HPDE6-E6E7 (cell line): ENCODE data around the gene AJAP1.

ENCODE experiments used
- DNase-seq: peaks from one replicate; pipeline ENCODE4 v3.0.0; 2011; ENCODE audit warnings: missing footprints; ENCODE audit errors: extremely low spot score

The AJAP1 gene

DNA sequence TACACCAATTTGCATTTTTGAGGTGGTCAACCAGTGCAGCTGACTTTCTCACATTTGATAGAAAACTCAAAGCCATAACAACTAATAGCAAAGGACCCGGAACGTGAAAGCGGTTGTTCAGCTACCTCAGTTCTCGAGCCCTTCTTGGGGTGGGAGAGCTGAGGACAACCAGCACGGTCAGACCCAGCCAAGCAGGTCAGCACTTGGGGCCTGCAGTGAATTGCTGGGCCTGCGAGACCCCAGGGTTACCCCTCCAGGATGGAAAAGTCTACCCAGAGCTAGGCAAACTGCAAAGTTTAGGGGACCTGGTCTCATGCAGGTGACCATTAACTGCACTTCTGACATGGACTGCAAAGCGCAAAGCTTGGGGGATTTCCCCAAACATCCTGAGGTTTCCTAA lies 23.8 kb upstream of the AJAP1 start:
- DNase-seq, result no peak

DNA sequence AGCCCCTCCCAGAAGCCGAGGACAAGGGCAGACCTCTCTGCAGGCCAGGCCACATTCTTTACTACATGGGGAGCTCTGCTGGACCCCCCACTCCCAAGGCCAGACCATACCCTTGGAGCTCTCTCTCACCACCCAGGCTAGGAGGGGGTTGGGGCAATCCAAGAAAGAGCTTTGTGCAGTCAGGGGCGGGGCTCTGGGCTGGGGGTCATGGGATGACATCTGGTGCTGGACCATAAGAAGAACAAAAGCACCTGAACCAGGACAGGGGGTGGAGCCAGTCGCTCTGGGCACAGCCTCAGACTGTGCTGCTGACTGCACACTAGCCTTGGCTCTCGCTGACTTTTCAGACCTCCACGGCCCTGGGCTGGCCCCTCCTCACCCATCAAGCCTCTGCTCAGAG lies 23.1 kb upstream of the AJAP1 start:
- DNase-seq, result no peak

GRCh38 chr1:4633346-4633745 lies 21.1 kb upstream of the AJAP1 start:
- DNase-seq, result no peak

DNA sequence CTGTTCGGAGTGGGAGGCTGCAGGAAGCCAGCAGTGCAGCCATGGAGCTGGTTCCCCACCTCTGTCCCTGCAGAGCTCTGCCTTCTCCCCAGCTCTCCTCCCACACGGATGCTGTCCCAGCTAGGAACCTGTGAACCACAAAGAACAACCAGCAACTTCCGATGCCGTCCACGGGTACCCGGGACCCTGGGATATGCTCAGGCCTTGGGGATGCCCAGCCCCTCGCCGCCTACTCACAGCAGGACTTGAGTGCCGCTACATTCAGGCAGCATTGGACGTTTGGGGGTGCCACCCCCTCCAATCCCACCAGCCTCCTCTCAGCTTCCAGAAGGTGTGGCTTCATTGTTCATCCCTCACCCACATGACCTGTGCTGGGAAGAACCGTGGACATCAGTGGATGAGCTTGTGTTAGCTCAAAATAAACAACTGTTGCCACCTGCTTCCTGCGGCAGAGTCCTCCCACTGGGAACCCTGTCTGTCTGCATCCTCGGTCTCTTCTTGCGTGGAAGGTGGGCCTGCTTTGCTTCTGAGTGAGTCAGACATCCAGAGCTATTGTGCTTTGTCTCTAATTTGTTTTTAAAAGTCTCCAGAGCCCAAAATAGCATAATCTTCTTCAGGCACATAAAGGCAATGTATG lies 20.1 kb upstream of the AJAP1 start:
- no peak for DNase-seq

- DNase-seq, result no peak
These were observed 19.5 kb upstream of the AJAP1 start for GRCh38 chr1:4634793-4635406.

GRCh38 chr1:4636186-4636585 lies 18.2 kb upstream of the AJAP1 start:
- no peak for DNase-seq

DNA sequence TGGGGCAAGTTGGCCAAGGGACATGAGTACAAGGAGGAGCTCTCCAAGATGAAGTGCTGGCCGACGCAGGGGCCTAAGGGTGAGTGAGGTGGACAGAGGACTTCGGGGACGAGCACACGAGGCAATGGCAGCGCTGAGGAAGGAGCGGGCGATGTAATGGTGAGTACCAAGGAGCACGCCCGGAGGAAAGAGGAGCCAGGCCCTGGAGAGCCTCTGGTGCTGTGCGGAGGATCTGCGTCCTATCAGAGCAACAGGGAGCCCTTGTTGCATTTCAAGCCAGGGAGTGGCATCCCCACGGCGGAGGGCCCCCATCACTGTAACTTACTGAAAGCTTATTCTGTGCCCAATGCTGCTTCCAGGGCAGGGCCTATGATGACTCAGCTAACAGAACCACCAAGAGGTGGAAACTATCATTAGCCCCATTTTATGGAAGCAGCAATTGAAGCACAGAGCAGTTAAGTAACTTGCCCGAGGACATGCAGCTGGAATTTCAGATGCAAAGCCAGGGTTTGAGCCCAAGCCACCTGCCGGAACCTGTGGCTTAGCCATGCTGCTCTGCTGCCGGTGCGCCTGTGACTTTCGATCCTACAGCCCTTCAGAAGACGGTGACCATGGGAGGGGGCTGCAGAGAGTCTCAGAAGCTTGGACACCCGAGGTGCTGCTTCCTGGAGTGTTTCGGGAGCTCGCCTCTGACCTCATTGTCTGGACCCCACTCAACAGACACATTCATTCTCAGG lies 17.6 kb upstream of the AJAP1 start:
- DNase-seq, result no peak

DNA sequence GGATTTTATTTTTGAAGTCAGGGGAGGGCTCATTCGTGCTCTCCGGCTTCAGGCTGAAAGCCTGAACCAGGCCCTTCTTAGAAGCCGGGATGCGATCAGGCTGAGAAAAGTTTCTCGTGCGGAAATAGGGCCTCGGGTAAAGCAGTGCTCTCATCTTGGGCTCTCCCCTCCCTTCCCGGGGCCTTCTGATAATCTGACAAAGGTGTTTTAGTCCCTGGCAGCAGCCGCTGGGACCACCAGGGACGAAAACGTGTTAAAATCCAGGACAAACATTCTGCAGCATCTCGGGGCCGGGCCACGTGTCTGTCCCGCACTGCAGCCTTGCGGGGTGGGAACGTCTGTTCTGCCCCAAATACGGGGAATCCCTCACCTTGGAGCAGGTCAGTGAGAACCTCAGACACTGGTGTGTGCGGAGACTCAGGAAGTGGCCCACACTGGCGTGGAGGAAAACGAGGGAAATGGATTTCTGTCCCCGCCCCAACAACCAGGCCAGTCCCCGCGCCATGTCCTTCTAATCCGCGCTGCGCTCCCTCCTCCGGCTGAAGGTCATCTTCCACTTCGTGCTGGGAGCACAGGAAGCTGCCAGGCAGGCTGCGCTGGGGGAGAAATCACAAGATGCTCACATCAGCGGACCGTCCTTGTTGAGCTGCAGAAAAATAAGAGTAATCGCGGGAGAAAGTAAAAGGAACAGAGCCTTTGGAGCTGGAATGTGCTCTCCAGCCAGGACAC lies 16.6 kb upstream of the AJAP1 start:
- DNase-seq, result no peak

- DNase-seq, result no peak
These were observed 16.1 kb upstream of the AJAP1 start for GRCh38 chr1:4638345-4638729.

DNA sequence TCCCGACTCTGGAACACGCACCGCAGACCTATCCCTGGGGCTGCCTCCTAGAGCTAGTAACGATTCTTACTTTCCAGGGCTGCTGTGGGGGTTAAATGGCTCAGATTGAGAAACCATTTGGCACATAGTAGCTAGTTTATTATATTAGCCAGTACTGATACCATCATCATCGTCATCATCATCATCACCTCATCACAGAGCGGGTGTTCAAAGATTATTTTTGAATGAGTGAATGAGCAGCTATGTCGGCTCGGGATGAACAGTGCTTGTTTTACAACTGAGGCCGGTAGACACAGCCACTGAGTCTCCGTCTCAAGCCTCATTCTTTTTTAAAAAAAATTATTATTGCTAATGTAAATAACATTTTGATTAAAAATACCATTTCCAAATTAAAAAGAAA lies 13.5 kb upstream of the AJAP1 start:
- no peak for DNase-seq

DNA sequence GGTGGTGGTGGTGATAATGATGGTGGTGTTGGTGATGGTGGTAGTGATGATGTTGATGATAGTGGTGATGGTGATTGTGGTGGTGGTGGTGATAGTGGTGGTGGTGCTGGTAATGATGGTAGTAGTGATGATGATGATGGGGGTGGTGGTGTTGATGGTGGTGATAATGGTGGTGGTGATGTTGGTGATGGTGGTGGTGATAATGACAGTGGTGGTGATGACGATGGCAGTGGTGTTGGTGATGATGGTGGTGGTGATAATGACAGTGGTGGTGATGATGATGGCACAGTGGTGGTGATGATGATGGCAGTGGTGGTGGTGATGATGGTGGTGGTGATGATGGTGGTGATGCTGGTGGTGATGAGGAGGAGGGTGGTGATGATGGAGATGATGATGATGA lies 7.0 kb upstream of the AJAP1 start:
- DNase-seq, result no peak

GRCh38 chr1:4648657-4649056 lies 5.8 kb upstream of the AJAP1 start:
- DNase-seq, result no peak

DNA sequence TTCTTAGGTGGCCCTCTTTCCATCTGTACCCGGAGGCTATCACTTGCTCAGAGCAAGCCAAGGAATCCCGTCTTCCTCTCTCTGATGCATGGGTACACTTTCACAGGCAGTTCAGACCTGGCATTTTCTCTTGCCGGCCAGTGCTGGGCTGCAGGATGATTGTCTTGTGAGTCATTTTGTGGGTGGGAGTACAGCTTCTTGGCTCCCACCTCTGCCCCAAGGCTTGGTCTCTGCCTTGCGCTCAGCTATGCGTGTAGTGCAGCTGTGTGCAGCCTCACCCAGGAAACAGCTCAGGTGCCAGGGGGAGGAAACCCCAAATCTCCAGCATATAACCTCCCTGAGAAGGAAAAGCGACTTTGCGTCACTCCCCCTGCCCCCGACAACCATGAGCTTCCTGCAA lies 3.9 kb upstream of the AJAP1 start:
- DNase-seq, result no peak

GRCh38 chr1:4650981-4651380 lies 3.4 kb upstream of the AJAP1 start:
- no peak for DNase-seq

DNA sequence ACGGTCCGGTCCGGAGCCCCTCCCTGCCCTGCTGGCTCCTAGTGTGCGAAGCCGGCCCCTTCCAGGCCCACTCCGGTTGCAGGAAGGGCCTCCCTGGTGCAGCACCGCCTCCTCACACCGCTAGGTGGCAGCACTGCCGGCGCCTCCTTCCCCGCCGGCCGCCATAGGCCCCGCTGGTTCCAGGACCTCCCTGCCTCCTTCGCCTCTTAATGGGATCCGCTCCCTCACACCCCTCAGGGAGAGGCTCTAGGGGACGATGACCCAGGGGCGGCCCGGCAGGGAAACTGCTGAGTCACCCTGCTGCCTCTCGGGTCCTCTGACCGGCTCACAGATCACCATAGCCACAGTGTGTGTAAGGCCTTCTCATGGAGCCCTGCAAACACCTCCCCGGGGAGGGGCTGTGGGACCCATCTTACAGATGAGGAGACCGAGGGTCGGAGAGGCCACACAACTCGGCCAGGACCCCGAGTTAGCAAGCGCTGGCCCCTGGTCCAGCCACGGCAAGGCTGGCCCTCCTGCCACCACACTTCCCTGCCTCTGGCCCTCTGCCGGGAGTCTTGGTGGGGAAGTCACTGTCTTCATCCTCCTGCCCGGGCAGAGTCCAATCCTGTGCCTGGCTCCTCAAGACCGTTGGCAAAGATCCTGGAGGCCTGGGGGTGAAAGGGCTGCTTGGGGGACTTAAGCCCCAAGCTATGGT lies 1.6 kb upstream of the AJAP1 start:
- no peak for DNase-seq

- no peak for DNase-seq
These were observed 1.1 kb upstream of the AJAP1 start for GRCh38 chr1:4653328-4653660.

- no peak for DNase-seq
These were observed 610 bp downstream of the AJAP1 start for GRCh38 chr1:4654764-4655673.

DNA sequence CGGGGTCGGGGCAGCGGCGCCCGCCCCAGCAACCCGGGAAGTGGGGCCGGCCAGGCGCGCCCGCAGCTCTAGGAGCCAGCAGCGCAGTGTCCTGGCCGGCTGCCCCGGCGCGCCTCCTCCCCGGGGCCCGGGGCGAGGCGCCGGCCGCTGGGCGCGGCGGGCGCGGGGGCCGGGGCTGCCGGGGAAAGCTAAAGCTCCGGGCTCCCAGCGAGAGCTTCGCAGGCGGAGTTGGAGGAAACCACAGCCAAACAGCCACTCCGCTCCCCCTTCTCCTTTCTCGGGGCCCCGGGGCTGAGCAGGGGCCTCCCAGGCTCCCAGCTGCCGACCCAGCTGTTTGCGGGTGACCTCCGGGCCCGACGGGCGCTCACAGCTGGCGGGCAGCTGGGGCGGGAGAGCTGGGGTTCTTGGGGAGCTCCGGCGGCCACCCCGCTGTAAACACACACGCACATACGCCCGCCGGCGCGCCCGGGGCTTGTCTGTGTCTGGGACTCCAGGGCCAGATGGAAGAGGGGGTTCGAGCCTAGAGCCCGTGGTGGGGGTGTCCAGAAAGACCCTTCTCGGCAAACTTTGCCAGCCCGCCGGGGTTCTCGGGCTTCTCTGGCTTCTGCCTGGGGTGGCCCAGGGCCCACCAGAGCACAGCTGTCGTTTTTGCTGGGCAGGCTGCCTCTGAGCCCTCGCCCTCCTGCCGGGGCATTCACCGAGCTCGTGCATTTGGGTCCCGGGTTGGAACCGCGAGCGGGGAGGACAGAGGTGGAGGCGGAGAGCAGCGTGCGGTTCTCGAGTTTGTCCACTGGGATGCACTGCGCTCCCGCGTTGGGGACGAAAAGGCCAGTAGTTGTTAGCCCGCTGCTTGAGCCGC lies 1.5 kb downstream of the AJAP1 start:
- DNase-seq, result no peak

DNA sequence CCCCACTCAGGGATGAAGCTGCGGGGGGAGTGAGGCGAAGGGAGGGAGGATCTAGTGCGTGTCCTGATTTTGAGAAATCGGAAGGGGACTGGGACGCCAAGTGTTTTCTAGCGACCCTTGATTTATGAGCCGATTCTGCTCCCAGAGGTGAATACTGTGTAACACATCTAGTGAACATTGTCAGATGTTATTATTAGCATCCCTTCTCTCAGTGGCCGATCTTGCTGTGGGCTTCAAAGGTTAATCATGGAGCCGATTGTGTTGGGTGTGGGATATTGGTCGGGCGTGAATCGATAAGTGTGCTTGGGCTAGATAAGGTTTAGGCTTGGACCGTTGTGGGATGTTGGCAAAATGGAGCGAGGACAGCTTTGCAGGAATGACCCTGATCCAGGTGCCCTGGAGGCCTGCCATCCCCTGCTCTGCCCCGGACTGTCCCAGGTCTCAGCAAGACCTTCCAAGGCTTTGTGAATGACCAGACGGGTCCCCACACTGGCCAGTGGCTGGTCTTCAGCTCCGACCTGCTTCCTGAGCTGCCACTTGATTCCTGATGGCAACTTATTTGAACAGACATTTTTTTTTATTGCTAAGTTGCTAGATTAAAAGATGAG lies 2.2 kb downstream of the AJAP1 start:
- no peak for DNase-seq
